ENCODE measurements around the gene ITGA3.

DNA sequence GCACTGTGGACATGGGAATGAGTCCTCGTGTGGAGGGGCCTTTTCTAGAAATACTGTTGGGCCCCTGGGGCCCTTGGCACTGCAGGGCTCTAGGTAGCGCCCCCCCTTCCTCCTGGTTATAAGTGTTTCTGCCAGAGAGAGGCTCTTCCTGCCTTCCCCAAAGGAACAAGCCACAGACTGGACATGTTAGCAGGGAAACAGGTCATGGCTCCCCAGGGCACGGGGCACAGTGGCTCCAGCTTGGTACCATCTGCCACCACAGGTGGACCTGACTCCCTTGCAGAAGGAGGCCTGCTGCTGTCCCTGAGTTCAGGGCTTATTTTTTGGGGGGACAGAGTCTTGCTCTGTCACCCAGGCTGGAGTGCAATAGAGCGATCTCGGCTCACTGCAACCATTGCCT lies 48.0 kb downstream of the ITGA3 start:
- TF ChIP-seq, protein P1, sequence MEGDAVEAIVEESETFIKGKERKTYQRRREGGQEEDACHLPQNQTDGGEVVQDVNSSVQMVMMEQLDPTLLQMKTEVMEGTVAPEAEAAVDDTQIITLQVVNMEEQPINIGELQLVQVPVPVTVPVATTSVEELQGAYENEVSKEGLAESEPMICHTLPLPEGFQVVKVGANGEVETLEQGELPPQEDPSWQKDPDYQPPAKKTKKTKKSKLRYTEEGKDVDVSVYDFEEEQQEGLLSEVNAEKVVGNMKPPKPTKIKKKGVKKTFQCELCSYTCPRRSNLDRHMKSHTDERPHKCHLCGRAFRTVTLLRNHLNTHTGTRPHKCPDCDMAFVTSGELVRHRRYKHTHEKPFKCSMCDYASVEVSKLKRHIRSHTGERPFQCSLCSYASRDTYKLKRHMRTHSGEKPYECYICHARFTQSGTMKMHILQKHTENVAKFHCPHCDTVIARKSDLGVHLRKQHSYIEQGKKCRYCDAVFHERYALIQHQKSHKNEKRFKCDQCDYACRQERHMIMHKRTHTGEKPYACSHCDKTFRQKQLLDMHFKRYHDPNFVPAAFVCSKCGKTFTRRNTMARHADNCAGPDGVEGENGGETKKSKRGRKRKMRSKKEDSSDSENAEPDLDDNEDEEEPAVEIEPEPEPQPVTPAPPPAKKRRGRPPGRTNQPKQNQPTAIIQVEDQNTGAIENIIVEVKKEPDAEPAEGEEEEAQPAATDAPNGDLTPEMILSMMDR (IDR thresholded peaks at IDR 0.05 in 2 of 3, conservative IDR thresholded peaks at IDR 0.05 in 1 of 3; ENCODE audit: borderline replicate concordance in 1 of 3, insufficient read depth in 1 of 3, low read depth in 2 of 3, low read length in 2 of 3), result no peak
- TF ChIP-seq TCF7L2 (IDR thresholded peaks at IDR 0.05; ENCODE audit: borderline replicate concordance, extremely low read depth, insufficient read depth, insufficient read length) (no peak), YY1 (IDR thresholded peaks at IDR 0.05; ENCODE audit: extremely low read depth, insufficient replicate concordance, low read depth, low read length) (no peak)
